A549 (cell line): ENCODE data around the gene CHST15. TPM values are rescaled to one million over a fixed set of nuclear protein-coding genes. Genes with fewer than 3 reads are reported as not detected.

Experiments
- ATAC-seq, 2 experiments: fragments of 200-7000 bp in 1 of 2; fragments of >200 bp in 1 of 2; cut with Nextera tagmentation in 1 of 2; cut with Tn5 transposase in 1 of 2; 3 replicates each; pipeline versions ENCODE4 v1.8.0 to v1.9.1; 2018 to 2020; ENCODE audit warnings: mild to moderate bottlenecking in 1 of 2, moderate library complexity in 1 of 2
- CTCF ChIA-PET: fragments of 300-600 bp; sonication (Branson Sonifier 250); formaldehyde crosslinking; extraction: SDS; loops from one replicate; lab custom pipeline; 2021; ENCODE audit warnings: antibody characterized with exemption, inconsistent platforms; lab: Yijun Ruan, JAX
- POLR2A ChIA-PET: fragments of 350-600 bp; formaldehyde crosslinking; extraction: SDS; loops from one replicate; lab custom pipeline; 2021; ENCODE audit warnings: antibody characterized with exemption, inconsistent platforms; lab: Yijun Ruan, JAX
- DNase-seq, 2 experiments: peaks; one replicate each; pipeline versions ENCODE4 v3.0.0 to v3.0.0-alpha.2; 2011 to 2016; ENCODE audit warnings: low read depth in 1 of 2, low spot score in 1 of 2
- FAIRE-seq: peaks from 2 replicates; lab custom pipeline; 2011; peaks lifted over from hg19 to GRCh38; lab: Jason Lieb, UNC
- H3K27ac ChIP-seq, 2 experiments: fragments of >200 bp; sonication (Bioruptor Twin); formaldehyde crosslinking; 3 replicates each; pipeline ENCODE4 v1.5.1; 2016 to 2017
- H3K4me1 ChIP-seq: fragments of >200 bp; sonication (Bioruptor Twin); formaldehyde crosslinking; 3 replicates; pipeline ENCODE4 v1.6.1; 2016
- H3K4me2 ChIP-seq: fragments of >200 bp; sonication (Bioruptor Twin); formaldehyde crosslinking; 3 replicates; pipeline ENCODE4 v1.6.1; 2016
- H3K4me3 ChIP-seq: fragments of >200 bp; sonication (Bioruptor Twin); formaldehyde crosslinking; 3 replicates; pipeline ENCODE4 v1.5.1; 2016
- H3K9me3 ChIP-seq: fragments of >200 bp; sonication (Bioruptor Twin); formaldehyde crosslinking; 3 replicates; pipeline ENCODE4 v1.6.1; 2016
- CBX2 ChIP-seq: fragments of 200-600 bp; sonication (generic); IDR thresholded peaks from 2 replicates; pipeline ENCODE4 v1.6.1; 2016; ENCODE audit warnings: low read depth, mild to moderate bottlenecking, borderline replicate concordance
- CEBPB ChIP-seq, 2 experiments: fragments of >200 bp in 1 of 2; sonication (Bioruptor Twin) in 1 of 2; formaldehyde crosslinking in 1 of 2; IDR thresholded peaks; 2 replicates each; pipeline ENCODE4 v1.6.1; 2012 to 2016
- CHD2 ChIP-seq: fragments of 150-350 bp; IDR thresholded peaks from 2 replicates; pipeline ENCODE4 v1.6.1; 2014; ENCODE audit warnings: low read length; ENCODE audit not compliant: partially characterized antibody
- CHD4 ChIP-seq: fragments of 200-600 bp; sonication (generic); IDR thresholded peaks from 2 replicates; pipeline ENCODE4 v1.6.1; 2016; ENCODE audit warnings: antibody characterized with exemption, mild to moderate bottlenecking, borderline replicate concordance
- EP300 ChIP-seq, 2 experiments: fragments of >200 bp; sonication (Bioruptor Twin); formaldehyde crosslinking; IDR thresholded peaks; 2 replicates in 1 of 2; 3 replicates in 1 of 2; pipeline ENCODE4 v1.6.1; 2016 to 2017
- FOSL2 ChIP-seq, 2 experiments: fragments of 450-650 bp in 1 of 2; fragments of >200 bp in 1 of 2; sonication (Bioruptor Twin) in 1 of 2; formaldehyde crosslinking; IDR thresholded peaks; 2 replicates each; pipeline versions ENCODE4 v1.5.0 to v1.6.1; 2016 to 2020; ENCODE audit warnings: mild to moderate bottlenecking in 1 of 2, moderate library complexity in 1 of 2
- HDAC2 ChIP-seq: fragments of 200-600 bp; sonication (generic); IDR thresholded peaks from 2 replicates; pipeline ENCODE4 v1.6.1; 2016
- MAZ ChIP-seq: fragments of 150-350 bp; IDR thresholded peaks from 2 replicates; pipeline ENCODE4 v1.6.1; 2014; ENCODE audit warnings: antibody characterized with exemption, low read depth, low read length, borderline replicate concordance
- MYC ChIP-seq: IDR thresholded peaks from 2 replicates; pipeline ENCODE4 v1.6.1; 2012; ENCODE audit warnings: mild to moderate bottlenecking, inconsistent platforms, low read length, improper control_type of control experiment, borderline replicate concordance
- NPAS2 ChIP-seq: fragments of 250-450 bp; sonication (Bioruptor Pico); IDR thresholded peaks from 2 replicates; pipeline ENCODE4 v1.8.0; 2022; ENCODE audit warnings: mild to moderate bottlenecking, moderate library complexity, borderline replicate concordance
- NR3C1 ChIP-seq: fragments of >200 bp; sonication (Bioruptor Twin); formaldehyde crosslinking; IDR thresholded peaks from 3 replicates; pipeline ENCODE4 v1.6.1; 2017
- PHF8 ChIP-seq: fragments of 200-600 bp; sonication (generic); IDR thresholded peaks from 2 replicates; pipeline ENCODE4 v1.6.1; 2016; ENCODE audit warnings: low read depth, mild to moderate bottlenecking, antibody characterized with exemption, moderate library complexity, borderline replicate concordance
- POLR2AphosphoS2 ChIP-seq: conservative IDR thresholded peaks from 2 replicates; pipeline ENCODE4 v1.6.1; 2012; ENCODE audit warnings: low read length, improper control_type of control experiment, inconsistent platforms
- RAD21 ChIP-seq, 2 experiments: fragments of >200 bp in 1 of 2; sonication (Bioruptor Twin) in 1 of 2; formaldehyde crosslinking in 1 of 2; IDR thresholded peaks in 1 of 2; conservative IDR thresholded peaks in 1 of 2; 2 replicates in 1 of 2; 3 replicates in 1 of 2; pipeline ENCODE4 v1.6.1; 2012 to 2018; ENCODE audit warnings: inconsistent platforms in 1 of 2
- RARB ChIP-seq: fragments of 250-450 bp; sonication (Bioruptor Pico); IDR thresholded peaks from 2 replicates; pipeline ENCODE4 v1.8.0; 2021; ENCODE audit warnings: mild to moderate bottlenecking, moderate library complexity
- RNF2 ChIP-seq: fragments of 200-600 bp; sonication (generic); IDR thresholded peaks from 2 replicates; pipeline ENCODE4 v1.6.1; 2016; ENCODE audit warnings: low read depth, mild to moderate bottlenecking, antibody characterized with exemption, moderate library complexity, borderline replicate concordance
- TFCP2L1 ChIP-seq: fragments of 250-450 bp; sonication (Bioruptor Pico); IDR thresholded peaks from 2 replicates; pipeline ENCODE4 v1.5.0; 2021; ENCODE audit warnings: mild to moderate bottlenecking
- ZC3H11A ChIP-seq: fragments of 450-650 bp; IDR thresholded peaks from 2 replicates; pipeline ENCODE4 v1.6.1; 2014; ENCODE audit warnings: antibody characterized with exemption, mild to moderate bottlenecking
- ZNF302 ChIP-seq: fragments of 250-450 bp; sonication (Bioruptor Pico); IDR thresholded peaks from 2 replicates; pipeline ENCODE4 v1.9.0; 2021; ENCODE audit warnings: inconsistent platforms, mild to moderate bottlenecking, moderate library complexity
- WGBS: methylation state at CpG from one replicate; pipeline ENCODE4 v1.1.6; 2017; ENCODE audit errors: missing lambda C conversion rate; 5-methylcytosine and 5-hydroxymethylcytosine counted together
- polyA plus RNA-seq, 4 experiments: library from polyadenylated mRNA; depleted of rRNA in 3 of 4; stranded (reverse); fragments of >200 nt; fragmentation: RNase III in 1 of 4; extraction: RNeasy Plus Mini Kit Qiagen cat#74134 plus additional on column Dnase treatment in 1 of 4; gene quantifications; 2 replicates in 3 of 4; 3 replicates in 1 of 4; pipeline ENCODE4 v1.2.3, GENCODE V29; 2011 to 2017
- TF ChIP-seq, protein P1 (sequence below): fragments of 150-350 bp; IDR thresholded peaks from 2 replicates; pipeline ENCODE4 v1.6.1; 2014; ENCODE audit warnings: low read depth, mild to moderate bottlenecking, low read length
- TF ChIP-seq, protein P2 (sequence below): IDR thresholded peaks from 2 replicates; pipeline ENCODE4 v1.6.1; 2012
- TF ChIP-seq, protein P3 (sequence below): IDR thresholded peaks from 2 replicates; pipeline ENCODE4 v1.6.1; 2012
- TF ChIP-seq, protein P4 (sequence below): fragments of 200-600 bp; sonication (generic); IDR thresholded peaks from 2 replicates; pipeline ENCODE4 v1.6.1; 2016; ENCODE audit warnings: antibody characterized with exemption, mild to moderate bottlenecking, moderate library complexity
- TF ChIP-seq, protein P5 (sequence below): fragments of >200 bp; sonication (Bioruptor Twin); formaldehyde crosslinking; IDR thresholded peaks from 3 replicates; pipeline ENCODE4 v1.5.1; 2016
- TF ChIP-seq, protein P6 (sequence below): fragments of 250-450 bp; sonication (Bioruptor Pico); IDR thresholded peaks from 2 replicates; pipeline ENCODE4 v1.5.0; 2020; ENCODE audit warnings: low read depth, mild to moderate bottlenecking, moderate library complexity
- TF ChIP-seq, protein P7 (sequence below): fragments of 450-650 bp; IDR thresholded peaks from 2 replicates; pipeline ENCODE4 v1.6.1; 2014; ENCODE audit warnings: antibody characterized with exemption

The CHST15 gene
- polyA plus RNA-seq, 2 of the 4 experiments (the other 2 are of a cell fraction), result 5.1 to 10.3 TPM

DNA sequence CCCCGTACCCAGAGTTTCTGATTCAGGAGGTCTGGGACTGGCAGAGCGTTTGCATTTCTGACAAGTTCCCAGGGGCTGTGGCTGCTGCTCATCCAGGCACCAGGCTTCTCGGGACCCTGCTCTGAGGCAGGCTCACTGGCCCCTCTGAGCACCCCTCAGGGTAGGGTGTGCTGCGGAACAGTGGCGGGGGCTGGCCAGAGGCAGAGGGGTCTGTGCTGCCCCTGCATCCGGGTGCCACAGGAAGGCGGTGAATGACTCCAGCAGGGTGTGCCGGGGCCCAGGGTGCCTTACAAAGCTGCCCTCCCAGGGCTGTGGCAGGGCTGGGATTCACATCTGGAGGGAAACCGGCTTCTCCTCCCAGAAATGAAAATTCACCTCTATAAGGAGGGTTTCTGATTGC is 77.4 kb downstream of the CHST15 start (continued):
- TF ChIP-seq MYC, result no peak
- TF ChIP-seq RNF2, result no peak
- TF ChIP-seq, protein P1, sequence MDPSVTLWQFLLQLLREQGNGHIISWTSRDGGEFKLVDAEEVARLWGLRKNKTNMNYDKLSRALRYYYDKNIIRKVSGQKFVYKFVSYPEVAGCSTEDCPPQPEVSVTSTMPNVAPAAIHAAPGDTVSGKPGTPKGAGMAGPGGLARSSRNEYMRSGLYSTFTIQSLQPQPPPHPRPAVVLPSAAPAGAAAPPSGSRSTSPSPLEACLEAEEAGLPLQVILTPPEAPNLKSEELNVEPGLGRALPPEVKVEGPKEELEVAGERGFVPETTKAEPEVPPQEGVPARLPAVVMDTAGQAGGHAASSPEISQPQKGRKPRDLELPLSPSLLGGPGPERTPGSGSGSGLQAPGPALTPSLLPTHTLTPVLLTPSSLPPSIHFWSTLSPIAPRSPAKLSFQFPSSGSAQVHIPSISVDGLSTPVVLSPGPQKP, result no peak
- TF ChIP-seq, protein P2, sequence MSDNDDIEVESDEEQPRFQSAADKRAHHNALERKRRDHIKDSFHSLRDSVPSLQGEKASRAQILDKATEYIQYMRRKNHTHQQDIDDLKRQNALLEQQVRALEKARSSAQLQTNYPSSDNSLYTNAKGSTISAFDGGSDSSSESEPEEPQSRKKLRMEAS, result no peak
- no peak for TF ChIP-seq MAZ
- no peak for TF ChIP-seq EP300 (IDR thresholded peaks at IDR 0.05)
- TF ChIP-seq, protein P3, sequence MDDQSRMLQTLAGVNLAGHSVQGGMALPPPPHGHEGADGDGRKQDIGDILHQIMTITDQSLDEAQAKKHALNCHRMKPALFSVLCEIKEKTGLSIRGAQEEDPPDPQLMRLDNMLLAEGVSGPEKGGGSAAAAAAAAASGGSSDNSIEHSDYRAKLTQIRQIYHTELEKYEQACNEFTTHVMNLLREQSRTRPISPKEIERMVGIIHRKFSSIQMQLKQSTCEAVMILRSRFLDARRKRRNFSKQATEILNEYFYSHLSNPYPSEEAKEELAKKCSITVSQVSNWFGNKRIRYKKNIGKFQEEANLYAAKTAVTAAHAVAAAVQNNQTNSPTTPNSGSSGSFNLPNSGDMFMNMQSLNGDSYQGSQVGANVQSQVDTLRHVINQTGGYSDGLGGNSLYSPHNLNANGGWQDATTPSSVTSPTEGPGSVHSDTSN, result no peak
- no peak for TF ChIP-seq PHF8
- no peak for TF ChIP-seq NPAS2 (CRISPR knock-in tag)

DNA sequence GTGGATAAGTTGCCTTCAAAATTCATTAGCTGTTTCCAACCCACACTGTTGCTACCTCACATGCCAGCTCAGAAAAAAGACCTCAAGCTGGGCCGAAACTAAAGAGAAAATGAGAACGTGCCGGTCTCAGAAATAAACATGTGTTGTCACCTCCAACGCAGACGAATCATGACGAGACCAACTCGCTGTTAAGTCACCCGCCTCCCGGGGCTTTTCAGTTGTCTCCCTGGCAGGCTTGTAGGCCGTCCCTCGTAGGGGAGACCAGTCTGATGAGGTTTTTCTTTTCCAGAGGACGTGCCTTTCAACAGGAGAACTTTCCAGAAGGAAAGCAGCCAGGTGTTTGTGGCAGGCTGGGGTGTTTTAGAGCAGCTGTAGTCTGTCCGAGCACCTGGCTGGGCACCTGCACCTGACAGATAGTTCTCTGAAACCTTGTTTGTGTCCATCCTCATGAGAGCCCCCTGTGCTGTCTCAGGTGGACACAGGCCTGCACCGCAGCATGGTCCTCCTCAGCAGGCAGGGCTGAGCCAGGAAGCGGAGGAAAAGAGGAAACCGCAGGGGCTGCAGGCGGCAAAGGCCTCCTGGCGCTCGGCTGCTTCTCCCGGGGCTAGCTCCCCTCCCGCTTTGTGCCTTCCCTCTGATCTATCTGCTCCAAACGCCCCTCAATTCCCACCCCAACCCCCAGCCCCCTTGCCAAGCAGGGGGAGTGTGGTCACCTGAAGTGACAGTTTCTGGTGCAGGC is 78.8 kb downstream of the CHST15 start:
- ATAC-seq (no peak), DNase-seq (no peak), FAIRE-seq (no peak)
- 82% methylated on average over 22 of the region's 22 CpGs for WGBS
- Histone ChIP-seq H3K4me2 (no peak overlapping the region), H3K9me3 (no peaks in the 10 kb centered on the region), H3K4me3 (no peak overlapping the region), H3K4me1 (no peaks in the 10 kb centered on the region), H3K27ac (no peak overlapping the region)
- no peak for TF ChIP-seq HDAC2
- TF ChIP-seq POLR2AphosphoS2, result no peak
- no peak for TF ChIP-seq CBX2
- no peak for TF ChIP-seq MYC
- TF ChIP-seq, protein P4, sequence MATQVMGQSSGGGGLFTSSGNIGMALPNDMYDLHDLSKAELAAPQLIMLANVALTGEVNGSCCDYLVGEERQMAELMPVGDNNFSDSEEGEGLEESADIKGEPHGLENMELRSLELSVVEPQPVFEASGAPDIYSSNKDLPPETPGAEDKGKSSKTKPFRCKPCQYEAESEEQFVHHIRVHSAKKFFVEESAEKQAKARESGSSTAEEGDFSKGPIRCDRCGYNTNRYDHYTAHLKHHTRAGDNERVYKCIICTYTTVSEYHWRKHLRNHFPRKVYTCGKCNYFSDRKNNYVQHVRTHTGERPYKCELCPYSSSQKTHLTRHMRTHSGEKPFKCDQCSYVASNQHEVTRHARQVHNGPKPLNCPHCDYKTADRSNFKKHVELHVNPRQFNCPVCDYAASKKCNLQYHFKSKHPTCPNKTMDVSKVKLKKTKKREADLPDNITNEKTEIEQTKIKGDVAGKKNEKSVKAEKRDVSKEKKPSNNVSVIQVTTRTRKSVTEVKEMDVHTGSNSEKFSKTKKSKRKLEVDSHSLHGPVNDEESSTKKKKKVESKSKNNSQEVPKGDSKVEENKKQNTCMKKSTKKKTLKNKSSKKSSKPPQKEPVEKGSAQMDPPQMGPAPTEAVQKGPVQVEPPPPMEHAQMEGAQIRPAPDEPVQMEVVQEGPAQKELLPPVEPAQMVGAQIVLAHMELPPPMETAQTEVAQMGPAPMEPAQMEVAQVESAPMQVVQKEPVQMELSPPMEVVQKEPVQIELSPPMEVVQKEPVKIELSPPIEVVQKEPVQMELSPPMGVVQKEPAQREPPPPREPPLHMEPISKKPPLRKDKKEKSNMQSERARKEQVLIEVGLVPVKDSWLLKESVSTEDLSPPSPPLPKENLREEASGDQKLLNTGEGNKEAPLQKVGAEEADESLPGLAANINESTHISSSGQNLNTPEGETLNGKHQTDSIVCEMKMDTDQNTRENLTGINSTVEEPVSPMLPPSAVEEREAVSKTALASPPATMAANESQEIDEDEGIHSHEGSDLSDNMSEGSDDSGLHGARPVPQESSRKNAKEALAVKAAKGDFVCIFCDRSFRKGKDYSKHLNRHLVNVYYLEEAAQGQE, result no peak
- TF ChIP-seq, protein P5, sequence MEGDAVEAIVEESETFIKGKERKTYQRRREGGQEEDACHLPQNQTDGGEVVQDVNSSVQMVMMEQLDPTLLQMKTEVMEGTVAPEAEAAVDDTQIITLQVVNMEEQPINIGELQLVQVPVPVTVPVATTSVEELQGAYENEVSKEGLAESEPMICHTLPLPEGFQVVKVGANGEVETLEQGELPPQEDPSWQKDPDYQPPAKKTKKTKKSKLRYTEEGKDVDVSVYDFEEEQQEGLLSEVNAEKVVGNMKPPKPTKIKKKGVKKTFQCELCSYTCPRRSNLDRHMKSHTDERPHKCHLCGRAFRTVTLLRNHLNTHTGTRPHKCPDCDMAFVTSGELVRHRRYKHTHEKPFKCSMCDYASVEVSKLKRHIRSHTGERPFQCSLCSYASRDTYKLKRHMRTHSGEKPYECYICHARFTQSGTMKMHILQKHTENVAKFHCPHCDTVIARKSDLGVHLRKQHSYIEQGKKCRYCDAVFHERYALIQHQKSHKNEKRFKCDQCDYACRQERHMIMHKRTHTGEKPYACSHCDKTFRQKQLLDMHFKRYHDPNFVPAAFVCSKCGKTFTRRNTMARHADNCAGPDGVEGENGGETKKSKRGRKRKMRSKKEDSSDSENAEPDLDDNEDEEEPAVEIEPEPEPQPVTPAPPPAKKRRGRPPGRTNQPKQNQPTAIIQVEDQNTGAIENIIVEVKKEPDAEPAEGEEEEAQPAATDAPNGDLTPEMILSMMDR, result no peak
- TF ChIP-seq ZC3H11A, result no peak
- no peak for TF ChIP-seq NR3C1
- TF ChIP-seq, protein P6, sequence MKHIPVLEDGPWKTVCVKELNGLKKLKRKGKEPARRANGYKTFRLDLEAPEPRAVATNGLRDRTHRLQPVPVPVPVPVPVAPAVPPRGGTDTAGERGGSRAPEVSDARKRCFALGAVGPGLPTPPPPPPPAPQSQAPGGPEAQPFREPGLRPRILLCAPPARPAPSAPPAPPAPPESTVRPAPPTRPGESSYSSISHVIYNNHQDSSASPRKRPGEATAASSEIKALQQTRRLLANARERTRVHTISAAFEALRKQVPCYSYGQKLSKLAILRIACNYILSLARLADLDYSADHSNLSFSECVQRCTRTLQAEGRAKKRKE (CRISPR knock-in tag), result no peak
- no peak for TF ChIP-seq MAZ
- TF ChIP-seq TFCP2L1, result no peak
- TF ChIP-seq ZNF302 (CRISPR knock-in tag), result no peak
- TF ChIP-seq, protein P7, sequence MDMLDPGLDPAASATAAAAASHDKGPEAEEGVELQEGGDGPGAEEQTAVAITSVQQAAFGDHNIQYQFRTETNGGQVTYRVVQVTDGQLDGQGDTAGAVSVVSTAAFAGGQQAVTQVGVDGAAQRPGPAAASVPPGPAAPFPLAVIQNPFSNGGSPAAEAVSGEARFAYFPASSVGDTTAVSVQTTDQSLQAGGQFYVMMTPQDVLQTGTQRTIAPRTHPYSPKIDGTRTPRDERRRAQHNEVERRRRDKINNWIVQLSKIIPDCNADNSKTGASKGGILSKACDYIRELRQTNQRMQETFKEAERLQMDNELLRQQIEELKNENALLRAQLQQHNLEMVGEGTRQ, result no peak
- TF ChIP-seq RARB, result no peak
- TF ChIP-seq CHD4, result no peak
- no peak for TF ChIP-seq RAD21 (conservative IDR thresholded peaks at IDR 0.05 in 1 of 2, IDR thresholded peaks at IDR 0.05 in 1 of 2)
- TF ChIP-seq FOSL2 (IDR thresholded peaks at IDR 0.05), result no peak
- no peak for TF ChIP-seq FOSL2 (CRISPR knock-in tag; IDR thresholded peaks at IDR 0.05)
- no peak for TF ChIP-seq CEBPB (IDR thresholded peaks at IDR 0.05)
- no peak for TF ChIP-seq CHD2
- no peak for TF ChIP-seq EP300 (IDR thresholded peaks at IDR 0.05)
- CTCF ChIA-PET, result interaction anchor here (0.8 to 1.6 kb wide), 4 partner anchors 12 to 375 kb away, joined by 3 to 7 read pairs (median 4); no protein-coding TSS in a partner anchor
- POLR2A ChIA-PET, result no interaction called here
